Hematopoietic multipotent progenitor cell treated with erythropoietin and hydrocortisone succinate and interleukin-3 and kit ligand, for 17 days (in vitro differentiated cells): ENCODE measurements around the gene GDPD3.

Source experiments
- DNase-seq: peaks from one replicate; pipeline ENCODE4 v3.0.0-alpha.2; 2015; ENCODE audit warnings: low spot score

Gene GDPD3

GRCh38 chr16:30095166-30096078 is 17.9 kb downstream of the GDPD3 start:
- DNase-seq = peak; percentile 56

DNA sequence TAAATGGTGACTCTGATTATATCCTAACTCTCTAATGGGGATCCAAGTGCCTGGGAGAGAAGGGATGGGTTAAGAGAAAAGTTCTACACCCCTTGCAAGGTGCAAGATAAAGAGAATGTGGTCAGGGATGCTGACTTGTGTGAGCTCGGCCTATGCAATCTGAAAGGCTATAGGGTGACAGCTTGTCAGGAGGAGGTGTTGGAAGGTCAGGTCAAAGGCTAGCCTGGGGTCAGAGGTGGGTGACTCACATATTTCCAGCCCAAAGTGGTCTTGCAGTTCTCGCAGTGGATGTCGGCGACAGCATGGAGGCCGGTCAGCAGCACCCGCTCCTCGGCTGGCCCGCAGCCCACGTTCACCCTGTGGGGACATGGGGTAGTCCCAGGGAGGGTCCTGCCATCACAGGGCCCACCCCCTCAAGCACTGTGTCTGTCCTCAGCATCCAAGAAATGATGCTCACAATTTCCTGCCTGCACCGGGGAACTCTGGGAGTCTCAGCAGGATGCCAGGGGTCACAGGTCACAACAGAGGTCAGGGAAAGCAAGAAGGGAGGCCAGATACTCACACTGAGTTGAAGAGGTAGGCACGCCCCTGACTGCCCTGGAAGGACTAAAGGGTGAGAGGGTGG is 18.7 kb downstream of the GDPD3 start:
- DNase-seq = no peak

- DNase-seq = peak; percentile 44
Measured at GRCh38 chr16:30092373-30093010, 20.8 kb downstream of the GDPD3 start.

GRCh38 chr16:30091474-30092372 is 21.6 kb downstream of the GDPD3 start, which contains the start of gene TBX6:
TSS of gene TBX6 (minus strand) at chr16:30091924. CDS start at chr16:30091193, 731 bp downstream.
- DNase-seq = peak; percentile 91

- no peak for DNase-seq
Measured at GRCh38 chr16:30090610-30091331, 22.6 kb downstream of the GDPD3 start.

GRCh38 chr16:30088832-30089624 is 24.3 kb downstream of the GDPD3 start:
- no peak for DNase-seq

GRCh38 chr16:30088237-30088831 is 25.0 kb downstream of the GDPD3 start:
- no peak for DNase-seq

DNA sequence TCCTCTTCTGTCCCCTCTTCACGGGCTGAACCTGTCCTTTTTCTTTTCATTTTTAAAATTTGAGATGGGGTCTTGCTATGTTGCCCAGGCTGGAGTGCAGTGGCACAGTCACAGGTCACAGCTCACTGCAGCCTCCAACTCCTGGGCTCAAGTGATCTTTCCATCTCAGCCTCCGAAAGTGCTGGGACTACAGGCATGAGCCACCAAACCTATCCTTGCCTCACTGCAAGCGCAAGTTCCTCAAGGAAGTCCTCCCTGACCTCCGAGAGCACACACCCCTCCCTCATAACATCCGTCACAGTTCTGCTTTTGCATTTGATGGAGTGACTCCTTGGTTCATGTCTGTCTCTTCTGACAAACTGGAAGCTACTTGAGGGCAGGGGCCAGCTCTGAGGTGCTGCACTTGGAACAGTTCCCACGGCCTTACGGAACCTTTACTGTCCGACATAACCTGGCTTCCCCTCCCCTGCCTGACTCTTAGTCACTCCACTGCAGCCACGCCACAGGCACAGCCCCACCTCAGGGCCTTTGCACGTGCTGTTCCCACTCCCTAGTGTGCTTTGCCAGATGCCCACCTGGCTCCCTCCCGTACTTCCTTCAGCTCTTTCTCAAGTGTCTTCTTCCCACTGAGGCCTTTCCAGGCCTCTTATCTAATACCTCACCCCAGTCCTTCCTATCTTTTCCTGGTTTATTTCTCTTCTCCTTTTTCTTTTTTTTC is 26.0 kb downstream of the GDPD3 start:
- no peak for DNase-seq

DNA sequence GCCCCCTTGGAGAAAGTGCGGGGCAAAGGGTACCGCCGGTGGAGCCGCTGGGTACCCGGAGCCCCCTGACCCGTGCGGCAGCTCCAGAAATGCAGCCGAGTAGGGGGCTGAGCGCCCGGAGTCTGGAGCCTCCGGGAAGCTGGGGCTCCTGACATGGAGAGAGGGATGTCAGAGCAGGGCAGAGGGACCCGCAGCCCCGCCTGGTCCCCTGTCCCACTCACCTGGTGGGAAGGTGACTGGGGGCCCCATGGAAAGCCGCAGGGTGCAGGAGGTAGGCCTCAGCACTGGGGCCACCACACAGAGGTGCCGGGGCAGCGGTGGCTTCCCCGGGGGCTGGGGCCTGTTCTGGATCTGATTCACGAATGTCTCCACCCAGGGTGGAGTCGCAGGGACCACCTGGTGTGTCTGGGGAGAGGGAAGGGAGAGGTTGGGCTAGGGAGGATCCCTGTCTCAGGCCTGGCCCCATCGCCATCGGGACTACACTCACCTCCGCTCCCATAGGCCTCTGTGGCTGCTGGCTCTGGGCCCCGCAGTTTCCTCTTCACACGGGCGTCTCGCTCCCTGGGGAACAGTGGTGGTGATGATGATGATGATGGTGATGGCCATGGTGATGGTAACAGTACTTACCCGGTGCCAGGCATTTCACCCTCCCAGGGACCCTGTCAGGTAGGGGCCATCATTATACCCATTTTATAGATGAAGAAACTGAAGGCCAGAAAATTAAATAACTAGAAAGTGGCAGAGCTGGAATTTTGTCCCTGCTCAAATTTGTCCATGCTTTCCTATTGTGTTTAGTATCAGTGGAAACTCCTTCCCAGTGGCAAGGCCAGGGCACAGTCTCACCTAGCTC is 26.8 kb downstream of the GDPD3 start:
- no peak for DNase-seq

GRCh38 chr16:30085820-30086219 is 27.5 kb downstream of the GDPD3 start:
- no peak for DNase-seq

GRCh38 chr16:30085247-30085646 is 28.1 kb downstream of the GDPD3 start:
- DNase-seq = no peak

DNA sequence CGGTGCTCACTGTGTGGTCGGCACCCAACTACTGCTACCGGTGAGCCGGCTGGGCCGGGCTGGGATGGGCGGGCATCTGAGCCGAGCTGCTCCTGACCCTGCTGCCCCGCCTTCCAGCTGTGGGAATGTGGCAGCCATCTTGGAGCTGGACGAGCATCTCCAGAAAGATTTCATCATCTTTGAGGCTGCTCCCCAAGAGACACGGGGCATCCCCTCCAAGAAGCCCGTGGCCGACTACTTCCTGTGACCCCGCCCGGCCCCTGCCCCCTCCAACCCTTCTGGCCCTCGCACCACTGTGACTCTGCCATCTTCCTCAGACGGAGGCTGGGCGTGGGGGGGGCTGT is 28.5 kb downstream of the GDPD3 start:
- no peak for DNase-seq

- DNase-seq = no peak
Measured at GRCh38 chr16:30084096-30084815, 29.1 kb downstream of the GDPD3 start.

DNA sequence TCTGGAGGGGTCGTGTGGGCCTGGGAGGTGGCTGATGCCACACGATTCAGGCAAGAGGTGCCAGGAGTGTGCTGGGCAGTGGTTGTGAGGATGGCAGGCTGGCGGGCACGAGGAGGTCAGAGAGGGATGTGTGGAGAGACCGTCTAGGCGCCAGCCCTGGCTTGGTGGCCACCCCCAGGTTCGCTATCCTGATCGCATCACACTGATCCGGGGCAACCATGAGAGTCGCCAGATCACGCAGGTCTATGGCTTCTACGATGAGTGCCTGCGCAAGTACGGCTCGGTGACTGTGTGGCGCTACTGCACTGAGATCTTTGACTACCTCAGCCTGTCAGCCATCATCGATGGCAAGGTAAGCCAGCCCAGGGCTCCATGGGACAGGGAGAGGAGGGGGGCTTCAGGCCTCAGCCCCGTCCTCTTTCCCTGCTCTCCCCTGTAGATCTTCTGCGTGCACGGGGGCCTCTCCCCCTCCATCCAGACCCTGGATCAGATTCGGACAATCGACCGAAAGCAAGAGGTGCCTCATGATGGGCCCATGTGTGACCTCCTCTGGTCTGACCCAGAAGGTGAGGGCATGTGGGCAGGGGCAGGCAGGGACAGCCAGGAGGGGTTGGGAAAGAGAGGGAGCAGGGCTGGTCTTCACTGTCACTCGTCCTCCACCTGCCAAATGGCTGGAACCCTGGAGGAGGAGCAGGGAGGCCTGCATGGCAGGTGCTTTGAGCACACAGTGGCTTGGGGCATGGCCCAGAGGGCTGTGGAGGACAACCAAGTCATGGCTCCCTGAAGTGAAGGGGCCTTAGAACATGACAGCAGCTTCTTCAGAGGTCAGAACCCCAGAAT is 29.9 kb downstream of the GDPD3 start:
- DNase-seq = no peak

GRCh38 chr16:30082545-30083090 is 30.7 kb downstream of the GDPD3 start:
- no peak for DNase-seq

DNA sequence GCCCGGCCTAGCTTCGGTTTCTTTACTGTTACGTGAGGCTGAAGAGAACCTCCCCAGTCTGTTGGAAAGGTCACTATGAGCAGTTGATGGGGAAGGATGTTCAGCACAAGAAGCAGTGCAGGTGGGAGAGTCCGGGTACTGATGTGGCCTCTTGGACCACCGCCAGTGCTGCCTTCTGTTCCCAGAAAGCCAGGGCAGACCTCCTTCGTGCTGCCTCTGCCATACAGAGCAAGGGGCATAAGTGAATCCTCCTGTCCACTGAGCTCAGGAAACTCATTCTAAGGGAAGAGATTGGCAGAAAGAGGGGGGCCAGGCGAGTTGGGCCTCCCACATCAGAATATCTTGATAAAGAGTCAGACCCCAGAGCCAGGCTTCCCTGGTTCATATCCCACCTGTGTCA is 33.9 kb downstream of the GDPD3 start:
- DNase-seq = no peak
